ENCODE results near the gene GBP5. TPM values are rescaled to one million over a fixed set of nuclear protein-coding genes. Genes with fewer than 3 reads are reported as not detected.

Gene GBP5
- polyA plus RNA-seq, 1 donor from 2014 or later = 8.9 TPM

Other genes starting within 250 kb of the GBP5 start
- 2.9 TPM for gene GBP3, start 250.0 kb downstream of the GBP5 start, polyA plus RNA-seq
- gene GBP1, start 207.7 kb downstream of the GBP5 start, polyA plus RNA-seq = 9.3 TPM
- gene GBP2, start 146.7 kb downstream of the GBP5 start, polyA plus RNA-seq = 9.4 TPM
- not detected for gene GBP7, start 96.9 kb downstream of the GBP5 start, polyA plus RNA-seq
- gene GBP4, start 73.9 kb downstream of the GBP5 start, polyA plus RNA-seq = 10.1 TPM
- not detected for gene GBP6, start 91.2 kb upstream of the GBP5 start, polyA plus RNA-seq